Measurements from ENCODE around the gene LCK. TPM values are rescaled to one million over a fixed set of nuclear protein-coding genes. Genes with fewer than 3 reads are reported as not detected.

The LCK gene
- polyA plus RNA-seq, 1 experiment = not detected

DNA sequence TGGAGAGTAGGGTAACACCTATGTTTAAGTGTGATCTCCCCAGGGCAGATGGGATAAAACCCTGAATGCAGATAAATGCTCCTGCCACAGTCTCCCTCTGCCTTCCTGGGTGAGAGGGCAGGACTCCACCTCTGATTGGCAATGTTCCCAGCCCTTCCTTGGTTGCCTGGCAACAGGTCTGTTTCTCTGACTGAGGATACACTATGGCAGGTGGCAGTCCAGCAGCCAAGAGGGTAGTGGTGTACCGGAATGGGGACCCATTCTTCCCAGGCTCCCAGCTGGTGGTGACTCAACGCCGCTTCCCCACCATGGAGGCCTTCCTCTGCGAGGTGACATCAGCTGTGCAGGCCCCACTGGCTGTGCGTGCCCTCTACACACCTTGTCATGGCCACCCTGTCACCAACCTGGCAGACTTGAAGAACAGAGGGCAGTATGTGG, 42.2 kb upstream of the LCK start, which contains the start of gene DCDC2B:
TSS of gene DCDC2B (plus strand) at position 199 of the 438 bp plus-strand sequence. CDS start at position 204, 5 bp downstream.
- H3K27me3 ChIP-seq (ENCODE audit: control insufficient read depth, insufficient read depth, low read length) = no peaks in the 10 kb centered on the region
- ChIA-PET POLR2A (interaction anchor here (1.0 kb wide), 1 partner anchor 27 kb away, joined by 3 read pairs; no protein-coding TSS in a partner anchor), CTCF (interaction anchor here (0.6 kb wide), 1 partner anchor 162 kb away, joined by 4 read pairs; no protein-coding TSS in a partner anchor)
- no peak within 1 kb of the TSS for H3K4me3 ChIP-seq (ENCODE audit: low read depth, low read length)
- TF ChIP-seq, protein P1, sequence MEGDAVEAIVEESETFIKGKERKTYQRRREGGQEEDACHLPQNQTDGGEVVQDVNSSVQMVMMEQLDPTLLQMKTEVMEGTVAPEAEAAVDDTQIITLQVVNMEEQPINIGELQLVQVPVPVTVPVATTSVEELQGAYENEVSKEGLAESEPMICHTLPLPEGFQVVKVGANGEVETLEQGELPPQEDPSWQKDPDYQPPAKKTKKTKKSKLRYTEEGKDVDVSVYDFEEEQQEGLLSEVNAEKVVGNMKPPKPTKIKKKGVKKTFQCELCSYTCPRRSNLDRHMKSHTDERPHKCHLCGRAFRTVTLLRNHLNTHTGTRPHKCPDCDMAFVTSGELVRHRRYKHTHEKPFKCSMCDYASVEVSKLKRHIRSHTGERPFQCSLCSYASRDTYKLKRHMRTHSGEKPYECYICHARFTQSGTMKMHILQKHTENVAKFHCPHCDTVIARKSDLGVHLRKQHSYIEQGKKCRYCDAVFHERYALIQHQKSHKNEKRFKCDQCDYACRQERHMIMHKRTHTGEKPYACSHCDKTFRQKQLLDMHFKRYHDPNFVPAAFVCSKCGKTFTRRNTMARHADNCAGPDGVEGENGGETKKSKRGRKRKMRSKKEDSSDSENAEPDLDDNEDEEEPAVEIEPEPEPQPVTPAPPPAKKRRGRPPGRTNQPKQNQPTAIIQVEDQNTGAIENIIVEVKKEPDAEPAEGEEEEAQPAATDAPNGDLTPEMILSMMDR (IDR thresholded peaks at IDR 0.05; ENCODE audit: low read depth, low read length) = no peak
- no peak for DNase-seq (ENCODE audit: low read depth, low spot score)
- H3K9me3 ChIP-seq (ENCODE audit: control insufficient read depth, insufficient read depth, low read length) = no peaks in the 10 kb centered on the region; the same call in 1 of the 2 replicates
- H3K27ac ChIP-seq (ENCODE audit: low read depth, low read length) = no peak within 1 kb of the TSS

DNA sequence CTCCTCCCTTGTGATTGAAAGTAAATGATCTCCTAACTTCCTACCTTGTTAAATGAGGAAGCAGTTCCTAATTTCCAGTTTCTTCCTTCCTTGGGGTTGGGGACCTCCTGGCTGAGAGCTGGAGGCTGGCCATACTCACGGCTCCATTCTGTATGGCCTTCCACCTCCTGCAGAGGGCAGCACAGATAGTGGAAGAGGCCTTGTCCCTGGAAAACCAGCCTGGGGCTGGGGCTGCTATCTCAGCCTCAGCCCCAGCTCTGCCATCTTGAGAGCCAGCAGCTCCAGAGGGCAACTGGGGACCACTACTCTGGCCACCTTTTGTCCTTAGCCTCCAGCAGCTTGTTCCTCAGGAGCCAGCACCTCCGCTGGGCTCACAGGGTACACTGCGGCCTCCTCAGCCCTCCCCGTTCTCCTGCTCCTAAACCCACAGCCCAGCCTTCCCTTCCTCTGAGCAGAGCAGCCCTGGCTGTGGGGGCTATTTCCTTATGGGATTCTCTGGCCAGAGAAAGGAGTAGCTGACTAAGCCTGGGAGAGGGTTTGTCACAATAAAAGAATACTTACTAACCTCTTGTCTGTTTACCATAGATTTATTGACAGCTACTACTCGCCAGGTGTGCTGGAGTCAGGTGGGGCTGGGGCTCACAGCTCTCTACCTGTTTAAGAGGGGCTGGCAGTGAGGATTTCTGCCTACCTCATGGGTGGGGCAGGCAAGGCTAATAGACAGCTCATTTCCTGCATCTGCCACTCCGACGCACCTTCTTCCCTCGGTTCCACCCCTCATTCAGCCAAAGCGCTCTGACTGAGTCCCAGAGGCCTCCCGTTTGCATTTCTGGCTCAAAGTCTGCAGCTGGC, 35.2 kb upstream of the LCK start:
- no peaks in the 10 kb centered on the region for H3K27me3 ChIP-seq (ENCODE audit: control insufficient read depth, insufficient read depth, low read length)
- H3K27ac ChIP-seq (ENCODE audit: low read depth, low read length) = no peak overlapping the region
- no peak for DNase-seq (ENCODE audit: low read depth, low spot score)
- CTCF ChIA-PET = interaction anchor here (0.5 to 3.3 kb wide), 41 partner anchors 10 to 314 kb away, joined by 3 to 38 read pairs (median 4); partner anchors contain the start of genes BSDC1, CCDC28B, FAM167B and IQCC
- no peak overlapping the region for H3K4me3 ChIP-seq (ENCODE audit: low read depth, low read length)
- H3K9me3 ChIP-seq (ENCODE audit: control insufficient read depth, insufficient read depth, low read length) = no peaks in the 10 kb centered on the region
- TF ChIP-seq, protein P1 (IDR thresholded peaks at IDR 0.05; ENCODE audit: low read depth, low read length) = peak; percentile 90
- POLR2A ChIA-PET = interaction anchor here (0.6 to 2.5 kb wide), 7 partner anchors 10 to 179 kb away, joined by 3 to 29 read pairs (median 3); partner anchors contain the start of genes BSDC1, IQCC and MARCKSL1

DNA sequence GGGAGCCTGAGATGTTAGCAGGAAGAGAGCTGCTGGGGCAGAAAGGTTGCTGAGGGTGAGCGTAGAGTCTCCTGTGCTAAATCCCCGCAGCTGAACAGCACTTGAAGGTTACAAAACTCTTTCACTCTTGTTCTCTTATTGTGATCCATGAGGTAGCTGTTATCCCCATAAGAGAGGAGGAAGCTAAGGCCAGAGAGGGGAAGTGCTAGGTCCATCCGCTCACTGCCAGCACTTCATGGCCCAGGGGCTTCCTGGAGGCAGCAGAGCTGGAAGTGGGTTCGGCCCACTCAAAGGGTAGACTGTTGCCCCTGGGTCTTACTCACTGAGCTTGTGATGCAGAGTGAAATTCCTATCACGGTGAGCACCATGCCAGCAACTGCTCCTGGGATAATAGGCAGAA, 34.5 kb upstream of the LCK start:
- Histone ChIP-seq H3K27ac (ENCODE audit: low read depth, low read length) (no peak overlapping the region), H3K27me3 (ENCODE audit: control insufficient read depth, insufficient read depth, low read length) (no peaks in the 10 kb centered on the region), H3K4me3 (ENCODE audit: low read depth, low read length) (no peak overlapping the region), H3K9me3 (ENCODE audit: control insufficient read depth, insufficient read depth, low read length) (no peaks in the 10 kb centered on the region)
- TF ChIP-seq, protein P1 (IDR thresholded peaks at IDR 0.05; ENCODE audit: low read depth, low read length) = no peak
- CTCF ChIA-PET = interaction anchor here (0.9 to 3.3 kb wide), 19 partner anchors 11 to 197 kb away, joined by 3 to 38 read pairs (median 7); partner anchors contain the start of genes CCDC28B, FAM167B, IQCC and MARCKSL1
- DNase-seq (ENCODE audit: low read depth, low spot score) = no peak
- POLR2A ChIA-PET = interaction anchor here (0.6 to 2.5 kb wide), 4 partner anchors 18 to 135 kb away, joined by 3 to 29 read pairs (median 5); partner anchors contain the start of gene MARCKSL1

DNA sequence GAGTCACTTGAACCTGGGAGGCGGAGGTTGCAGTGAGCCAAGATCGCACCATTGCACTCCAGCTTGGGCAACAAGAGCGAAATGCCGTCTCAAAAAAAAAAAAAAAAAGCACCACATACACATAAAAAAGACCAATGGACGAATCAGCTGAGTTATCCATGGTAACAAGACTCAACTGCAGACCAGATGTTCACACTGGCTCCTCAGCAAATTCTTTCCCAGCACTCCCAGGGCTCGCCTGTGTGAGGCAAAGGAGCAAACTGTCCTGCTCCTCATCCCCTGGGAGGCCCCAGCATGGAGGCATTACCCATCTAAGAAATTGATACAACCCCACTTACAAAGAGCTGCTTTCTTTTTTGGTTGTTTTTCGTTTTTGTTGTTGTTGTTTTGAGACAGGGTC, 32.0 kb upstream of the LCK start:
- Histone ChIP-seq H3K9me3 (ENCODE audit: control insufficient read depth, insufficient read depth, low read length) (no peaks in the 10 kb centered on the region), H3K4me3 (ENCODE audit: low read depth, low read length) (no peak overlapping the region), H3K27ac (ENCODE audit: low read depth, low read length) (no peak overlapping the region), H3K27me3 (ENCODE audit: control insufficient read depth, insufficient read depth, low read length) (no peaks in the 10 kb centered on the region)
- TF ChIP-seq, protein P1 (IDR thresholded peaks at IDR 0.05; ENCODE audit: low read depth, low read length) = no peak
- POLR2A ChIA-PET = no interaction called here
- DNase-seq (ENCODE audit: low read depth, low spot score) = no peak
- CTCF ChIA-PET = no interaction called here
